DMS53 treated with DMSO at 0.1 percent for 48 hours (cell line): ENCODE results near the gene CAPN3.

Experiments
- DNase-seq: peaks from one replicate; lab custom pipeline; 2025; ENCODE audit not compliant: unreplicated experiment; lab: John Stamatoyannopoulos, UW

Gene CAPN3

GRCh38 chr15:42355291-42355690, 4.0 kb upstream of the CAPN3 start:
- DNase-seq, result no peak

- no peak for DNase-seq
These were observed 2.5 kb upstream of the CAPN3 start for GRCh38 chr15:42356851-42357250.

GRCh38 chr15:42358141-42358540, 1.2 kb upstream of the CAPN3 start:
- DNase-seq, result no peak

GRCh38 chr15:42359985-42360384, 684 bp downstream of the CAPN3 start:
- DNase-seq, result no peak

GRCh38 chr15:42360535-42361112, 1.3 kb downstream of the CAPN3 start:
- no peak for DNase-seq

- no peak for DNase-seq
These were observed 4.2 kb downstream of the CAPN3 start for GRCh38 chr15:42363487-42363886.

GRCh38 chr15:42363942-42364341, 4.6 kb downstream of the CAPN3 start:
- DNase-seq, result no peak

- DNase-seq, result no peak
These were observed 5.2 kb downstream of the CAPN3 start for GRCh38 chr15:42364529-42364928.

- DNase-seq, result no peak
These were observed 6.7 kb downstream of the CAPN3 start for GRCh38 chr15:42365921-42366550.

GRCh38 chr15:42367041-42367440, 7.7 kb downstream of the CAPN3 start:
- DNase-seq, result no peak

- no peak for DNase-seq
These were observed 8.8 kb downstream of the CAPN3 start for GRCh38 chr15:42368096-42368495.

- DNase-seq, result no peak
These were observed 11.8 kb downstream of the CAPN3 start for GRCh38 chr15:42371096-42371495.

GRCh38 chr15:42373274-42373673, 14.0 kb downstream of the CAPN3 start:
- DNase-seq, result no peak

GRCh38 chr15:42373936-42374335, 14.6 kb downstream of the CAPN3 start:
- no peak for DNase-seq

- no peak for DNase-seq
These were observed 15.5 kb downstream of the CAPN3 start for GRCh38 chr15:42374810-42375209.

GRCh38 chr15:42375252-42375651, 16.0 kb downstream of the CAPN3 start:
- DNase-seq, result no peak

GRCh38 chr15:42375941-42376340, 16.6 kb downstream of the CAPN3 start:
- DNase-seq, result no peak

GRCh38 chr15:42378011-42378410, 18.7 kb downstream of the CAPN3 start:
- DNase-seq, result no peak

- DNase-seq, result no peak
These were observed 25.3 kb downstream of the CAPN3 start for GRCh38 chr15:42384597-42384996.

- DNase-seq, result peak; percentile 30
These were observed 26.1 kb downstream of the CAPN3 start for GRCh38 chr15:42385206-42385979.

GRCh38 chr15:42385980-42386700, 26.8 kb downstream of the CAPN3 start:
- no peak for DNase-seq

GRCh38 chr15:42387603-42388002, 28.3 kb downstream of the CAPN3 start:
- no peak for DNase-seq
